ENCODE data around the gene CNOT6L.
"Not testable (repeated sequence)": the region's sequence is repeated elsewhere in the genome, so short reads cannot be mapped to it uniquely, and the experiment has no call there.

The CNOT6L gene

GRCh38 chr4:77742054-77742453 lies 77.1 kb downstream of the CNOT6L start:
- Histone ChIP-seq H3K27ac (ENCODE audit: low read depth, low read length) (no peak overlapping the region), H3K4me1 (ENCODE audit: control insufficient read depth, insufficient read depth, low read length) (no peaks in the 10 kb centered on the region), H3K9me3 (ENCODE audit: control insufficient read depth, insufficient read depth, low read length) (no peaks in the 10 kb centered on the region), H3K4me3 (ENCODE audit: low read depth, low read length) (no peak overlapping the region), H3K27me3 (ENCODE audit: control insufficient read depth, insufficient read depth, low read length) (no peaks in the 10 kb centered on the region), H3K36me3 (ENCODE audit: control insufficient read depth, insufficient read depth, low read length) (no peaks in the 10 kb centered on the region), H3K9ac (ENCODE audit: low read depth, low read length) (no peak overlapping the region)

GRCh38 chr4:77740480-77740879 lies 78.7 kb downstream of the CNOT6L start:
- H3K36me3 ChIP-seq (ENCODE audit: control insufficient read depth, insufficient read depth, low read length) = no peaks in the 10 kb centered on the region
- no peak overlapping the region for H3K9ac ChIP-seq (ENCODE audit: low read depth, low read length)
- H3K27ac ChIP-seq (ENCODE audit: low read depth, low read length) = no peak overlapping the region
- H3K4me3 ChIP-seq (ENCODE audit: low read depth, low read length) = no peak overlapping the region
- no peaks in the 10 kb centered on the region for H3K9me3 ChIP-seq (ENCODE audit: control insufficient read depth, insufficient read depth, low read length)
- no peaks in the 10 kb centered on the region for H3K4me1 ChIP-seq (ENCODE audit: control insufficient read depth, insufficient read depth, low read length)
- H3K27me3 ChIP-seq (ENCODE audit: control insufficient read depth, insufficient read depth, low read length) = no peaks in the 10 kb centered on the region

- Histone ChIP-seq H3K27ac (ENCODE audit: low read depth, low read length) (no peak overlapping the region), H3K9me3 (ENCODE audit: control insufficient read depth, insufficient read depth, low read length) (no peaks in the 10 kb centered on the region), H3K27me3 (ENCODE audit: control insufficient read depth, insufficient read depth, low read length) (no peaks in the 10 kb centered on the region), H3K36me3 (ENCODE audit: control insufficient read depth, insufficient read depth, low read length) (no peaks in the 10 kb centered on the region), H3K4me1 (ENCODE audit: control insufficient read depth, insufficient read depth, low read length) (no peaks in the 10 kb centered on the region; the same call in 1 of the 2 replicates), H3K4me3 (ENCODE audit: low read depth, low read length) (no peak overlapping the region), H3K9ac (ENCODE audit: low read depth, low read length) (no peak overlapping the region)
Measured at GRCh38 chr4:77734928-77735327, 84.2 kb downstream of the CNOT6L start.

- Histone ChIP-seq H3K4me1 (ENCODE audit: control insufficient read depth, insufficient read depth, low read length) (no peaks in the 10 kb centered on the region; the same call in 1 of the 2 replicates), H3K27ac (ENCODE audit: low read depth, low read length) (no peak overlapping the region), H3K4me3 (ENCODE audit: low read depth, low read length) (no peak overlapping the region), H3K9ac (ENCODE audit: low read depth, low read length) (no peak overlapping the region), H3K9me3 (ENCODE audit: control insufficient read depth, insufficient read depth, low read length) (no peaks in the 10 kb centered on the region), H3K27me3 (ENCODE audit: control insufficient read depth, insufficient read depth, low read length) (no peaks in the 10 kb centered on the region), H3K36me3 (ENCODE audit: control insufficient read depth, insufficient read depth, low read length) (no peaks in the 10 kb centered on the region)
Measured at GRCh38 chr4:77731656-77732055, 87.5 kb downstream of the CNOT6L start.

- no peaks in the 10 kb centered on the region for H3K36me3 ChIP-seq (ENCODE audit: control insufficient read depth, insufficient read depth, low read length)
- H3K4me1 ChIP-seq (ENCODE audit: control insufficient read depth, insufficient read depth, low read length) = no peaks in the 10 kb centered on the region
- no peak overlapping the region for H3K27ac ChIP-seq (ENCODE audit: low read depth, low read length)
- H3K4me3 ChIP-seq (ENCODE audit: low read depth, low read length) = no peak overlapping the region
- H3K9ac ChIP-seq (ENCODE audit: low read depth, low read length) = no peak overlapping the region
- H3K9me3 ChIP-seq (ENCODE audit: control insufficient read depth, insufficient read depth, low read length) = no peaks in the 10 kb centered on the region
- H3K27me3 ChIP-seq (ENCODE audit: control insufficient read depth, insufficient read depth, low read length) = no peaks in the 10 kb centered on the region
Measured at GRCh38 chr4:77728420-77728819, 90.7 kb downstream of the CNOT6L start.

GRCh38 chr4:77721073-77721472 lies 98.1 kb downstream of the CNOT6L start:
- H3K4me1 ChIP-seq (ENCODE audit: control insufficient read depth, insufficient read depth, low read length) = peaks cover 18% of the 10 kb centered on the region
- no peaks in the 10 kb centered on the region for H3K9me3 ChIP-seq (ENCODE audit: control insufficient read depth, insufficient read depth, low read length)
- no peak overlapping the region for H3K4me3 ChIP-seq (ENCODE audit: low read depth, low read length)
- H3K27me3 ChIP-seq (ENCODE audit: control insufficient read depth, insufficient read depth, low read length) = no peaks in the 10 kb centered on the region
- no peak overlapping the region for H3K9ac ChIP-seq (ENCODE audit: low read depth, low read length)
- no peak overlapping the region for H3K27ac ChIP-seq (ENCODE audit: low read depth, low read length)
- H3K36me3 ChIP-seq (ENCODE audit: control insufficient read depth, insufficient read depth, low read length) = no peaks in the 10 kb centered on the region

- peaks cover 26% of the 10 kb centered on the region for H3K4me1 ChIP-seq (ENCODE audit: control insufficient read depth, insufficient read depth, low read length)
- H3K9me3 ChIP-seq (ENCODE audit: control insufficient read depth, insufficient read depth, low read length); H3K9ac ChIP-seq (ENCODE audit: low read depth, low read length); H3K36me3 ChIP-seq (ENCODE audit: control insufficient read depth, insufficient read depth, low read length); H3K27ac ChIP-seq (ENCODE audit: low read depth, low read length); H3K27me3 ChIP-seq (ENCODE audit: control insufficient read depth, insufficient read depth, low read length); H3K4me3 ChIP-seq (ENCODE audit: low read depth, low read length): not testable (repeated sequence)
Measured at GRCh38 chr4:77718500-77718899, 100.7 kb downstream of the CNOT6L start.

GRCh38 chr4:77715414-77716290 lies 103.5 kb downstream of the CNOT6L start:
- Histone ChIP-seq H3K4me3 (ENCODE audit: low read depth, low read length) (no peak overlapping the region), H3K4me1 (ENCODE audit: control insufficient read depth, insufficient read depth, low read length) (peaks cover 26% of the 10 kb centered on the region), H3K9me3 (ENCODE audit: control insufficient read depth, insufficient read depth, low read length) (no peaks in the 10 kb centered on the region), H3K27ac (ENCODE audit: low read depth, low read length) (no peak overlapping the region), H3K27me3 (ENCODE audit: control insufficient read depth, insufficient read depth, low read length) (no peaks in the 10 kb centered on the region), H3K9ac (ENCODE audit: low read depth, low read length) (no peak overlapping the region), H3K36me3 (ENCODE audit: control insufficient read depth, insufficient read depth, low read length) (no peaks in the 10 kb centered on the region)

GRCh38 chr4:77714514-77714913 lies 104.7 kb downstream of the CNOT6L start:
- Histone ChIP-seq H3K36me3 (ENCODE audit: control insufficient read depth, insufficient read depth, low read length) (no peaks in the 10 kb centered on the region), H3K4me3 (ENCODE audit: low read depth, low read length) (no peak overlapping the region), H3K9me3 (ENCODE audit: control insufficient read depth, insufficient read depth, low read length) (no peaks in the 10 kb centered on the region), H3K4me1 (ENCODE audit: control insufficient read depth, insufficient read depth, low read length) (peaks cover 33% of the 10 kb centered on the region), H3K27ac (ENCODE audit: low read depth, low read length) (no peak overlapping the region), H3K9ac (ENCODE audit: low read depth, low read length) (no peak overlapping the region; the same call in 1 of the 2 replicates), H3K27me3 (ENCODE audit: control insufficient read depth, insufficient read depth, low read length) (no peaks in the 10 kb centered on the region)

GRCh38 chr4:77713884-77714283 lies 105.3 kb downstream of the CNOT6L start:
- no peaks in the 10 kb centered on the region for H3K36me3 ChIP-seq (ENCODE audit: control insufficient read depth, insufficient read depth, low read length)
- no peak overlapping the region for H3K4me3 ChIP-seq (ENCODE audit: low read depth, low read length)
- no peaks in the 10 kb centered on the region for H3K9me3 ChIP-seq (ENCODE audit: control insufficient read depth, insufficient read depth, low read length)
- H3K9ac ChIP-seq (ENCODE audit: low read depth, low read length) = no peak overlapping the region
- H3K27ac ChIP-seq (ENCODE audit: low read depth, low read length) = no peak overlapping the region
- H3K4me1 ChIP-seq (ENCODE audit: control insufficient read depth, insufficient read depth, low read length) = peaks cover 33% of the 10 kb centered on the region
- no peaks in the 10 kb centered on the region for H3K27me3 ChIP-seq (ENCODE audit: control insufficient read depth, insufficient read depth, low read length)

- no peak overlapping the region for H3K27ac ChIP-seq (ENCODE audit: low read depth, low read length)
- no peaks in the 10 kb centered on the region for H3K27me3 ChIP-seq (ENCODE audit: control insufficient read depth, insufficient read depth, low read length)
- H3K36me3 ChIP-seq (ENCODE audit: control insufficient read depth, insufficient read depth, low read length) = no peaks in the 10 kb centered on the region
- no peak overlapping the region for H3K9ac ChIP-seq (ENCODE audit: low read depth, low read length)
- H3K4me1 ChIP-seq (ENCODE audit: control insufficient read depth, insufficient read depth, low read length) = peaks cover 28% of the 10 kb centered on the region
- no peaks in the 10 kb centered on the region for H3K9me3 ChIP-seq (ENCODE audit: control insufficient read depth, insufficient read depth, low read length)
- H3K4me3 ChIP-seq (ENCODE audit: low read depth, low read length) = no peak overlapping the region
Measured at GRCh38 chr4:77712675-77713074, 106.5 kb downstream of the CNOT6L start.
